ENCODE measurements around the gene THEM5.

DNA sequence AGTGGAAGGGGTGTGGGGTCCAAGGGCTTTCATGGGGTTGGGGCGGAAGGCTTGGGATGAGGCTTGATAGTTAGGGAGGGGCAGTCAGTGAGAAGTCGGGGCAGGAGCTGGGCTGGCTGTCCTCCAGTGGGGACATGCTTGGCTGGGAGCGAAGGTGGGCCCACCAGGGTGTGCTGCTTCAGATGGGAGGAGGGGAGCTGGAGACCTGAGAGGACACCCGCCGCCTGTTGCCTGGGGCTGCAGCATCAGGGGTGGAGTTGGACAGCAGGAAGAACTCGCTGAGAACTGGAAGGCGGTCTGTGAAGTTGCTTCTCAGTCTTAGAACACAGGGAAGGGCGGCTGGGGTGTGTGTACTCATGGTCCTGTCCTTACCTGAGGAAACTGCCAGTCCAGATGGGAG, 1.6 kb downstream of the THEM5 start:
- TF ChIP-seq RAD21 (IDR thresholded peaks at IDR 0.05; ENCODE audit: low read depth) (no peak), EZH2phosphoT487 (IDR thresholded peaks at IDR 0.05; ENCODE audit: borderline replicate concordance) (no peak), POLR2AphosphoS5 (IDR thresholded peaks at IDR 0.05; ENCODE audit: low read depth, low read length) (no peak), ZFX (IDR thresholded peaks at IDR 0.05) (no peak), ELF1 (IDR thresholded peaks at IDR 0.05; ENCODE audit: borderline replicate concordance, low read depth) (no peak), SIN3A (IDR thresholded peaks at IDR 0.05; ENCODE audit: low read depth) (no peak), CEBPB (IDR thresholded peaks at IDR 0.05; ENCODE audit: low read depth) (no peak), POLR2A (IDR thresholded peaks at IDR 0.05; ENCODE audit: borderline replicate concordance, extremely low read depth, insufficient read depth, insufficient read length) (no peak)
- TF ChIP-seq, protein P1, sequence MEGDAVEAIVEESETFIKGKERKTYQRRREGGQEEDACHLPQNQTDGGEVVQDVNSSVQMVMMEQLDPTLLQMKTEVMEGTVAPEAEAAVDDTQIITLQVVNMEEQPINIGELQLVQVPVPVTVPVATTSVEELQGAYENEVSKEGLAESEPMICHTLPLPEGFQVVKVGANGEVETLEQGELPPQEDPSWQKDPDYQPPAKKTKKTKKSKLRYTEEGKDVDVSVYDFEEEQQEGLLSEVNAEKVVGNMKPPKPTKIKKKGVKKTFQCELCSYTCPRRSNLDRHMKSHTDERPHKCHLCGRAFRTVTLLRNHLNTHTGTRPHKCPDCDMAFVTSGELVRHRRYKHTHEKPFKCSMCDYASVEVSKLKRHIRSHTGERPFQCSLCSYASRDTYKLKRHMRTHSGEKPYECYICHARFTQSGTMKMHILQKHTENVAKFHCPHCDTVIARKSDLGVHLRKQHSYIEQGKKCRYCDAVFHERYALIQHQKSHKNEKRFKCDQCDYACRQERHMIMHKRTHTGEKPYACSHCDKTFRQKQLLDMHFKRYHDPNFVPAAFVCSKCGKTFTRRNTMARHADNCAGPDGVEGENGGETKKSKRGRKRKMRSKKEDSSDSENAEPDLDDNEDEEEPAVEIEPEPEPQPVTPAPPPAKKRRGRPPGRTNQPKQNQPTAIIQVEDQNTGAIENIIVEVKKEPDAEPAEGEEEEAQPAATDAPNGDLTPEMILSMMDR (IDR thresholded peaks at IDR 0.05 in 2 of 3, conservative IDR thresholded peaks at IDR 0.05 in 1 of 3; ENCODE audit: borderline replicate concordance in 1 of 3, insufficient read depth in 1 of 3, low read depth in 2 of 3, low read length in 2 of 3): no peak
- TF ChIP-seq, protein P2, sequence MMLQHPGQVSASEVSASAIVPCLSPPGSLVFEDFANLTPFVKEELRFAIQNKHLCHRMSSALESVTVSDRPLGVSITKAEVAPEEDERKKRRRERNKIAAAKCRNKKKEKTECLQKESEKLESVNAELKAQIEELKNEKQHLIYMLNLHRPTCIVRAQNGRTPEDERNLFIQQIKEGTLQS (IDR thresholded peaks at IDR 0.05): no peak
